ENCODE measurements around the gene BAZ1B.
"Not testable (repeated sequence)": the region's sequence is repeated elsewhere in the genome, so short reads cannot be mapped to it uniquely, and the experiment has no call there.

The BAZ1B gene, protein sequence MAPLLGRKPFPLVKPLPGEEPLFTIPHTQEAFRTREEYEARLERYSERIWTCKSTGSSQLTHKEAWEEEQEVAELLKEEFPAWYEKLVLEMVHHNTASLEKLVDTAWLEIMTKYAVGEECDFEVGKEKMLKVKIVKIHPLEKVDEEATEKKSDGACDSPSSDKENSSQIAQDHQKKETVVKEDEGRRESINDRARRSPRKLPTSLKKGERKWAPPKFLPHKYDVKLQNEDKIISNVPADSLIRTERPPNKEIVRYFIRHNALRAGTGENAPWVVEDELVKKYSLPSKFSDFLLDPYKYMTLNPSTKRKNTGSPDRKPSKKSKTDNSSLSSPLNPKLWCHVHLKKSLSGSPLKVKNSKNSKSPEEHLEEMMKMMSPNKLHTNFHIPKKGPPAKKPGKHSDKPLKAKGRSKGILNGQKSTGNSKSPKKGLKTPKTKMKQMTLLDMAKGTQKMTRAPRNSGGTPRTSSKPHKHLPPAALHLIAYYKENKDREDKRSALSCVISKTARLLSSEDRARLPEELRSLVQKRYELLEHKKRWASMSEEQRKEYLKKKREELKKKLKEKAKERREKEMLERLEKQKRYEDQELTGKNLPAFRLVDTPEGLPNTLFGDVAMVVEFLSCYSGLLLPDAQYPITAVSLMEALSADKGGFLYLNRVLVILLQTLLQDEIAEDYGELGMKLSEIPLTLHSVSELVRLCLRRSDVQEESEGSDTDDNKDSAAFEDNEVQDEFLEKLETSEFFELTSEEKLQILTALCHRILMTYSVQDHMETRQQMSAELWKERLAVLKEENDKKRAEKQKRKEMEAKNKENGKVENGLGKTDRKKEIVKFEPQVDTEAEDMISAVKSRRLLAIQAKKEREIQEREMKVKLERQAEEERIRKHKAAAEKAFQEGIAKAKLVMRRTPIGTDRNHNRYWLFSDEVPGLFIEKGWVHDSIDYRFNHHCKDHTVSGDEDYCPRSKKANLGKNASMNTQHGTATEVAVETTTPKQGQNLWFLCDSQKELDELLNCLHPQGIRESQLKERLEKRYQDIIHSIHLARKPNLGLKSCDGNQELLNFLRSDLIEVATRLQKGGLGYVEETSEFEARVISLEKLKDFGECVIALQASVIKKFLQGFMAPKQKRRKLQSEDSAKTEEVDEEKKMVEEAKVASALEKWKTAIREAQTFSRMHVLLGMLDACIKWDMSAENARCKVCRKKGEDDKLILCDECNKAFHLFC (N-terminal part only)

DNA sequence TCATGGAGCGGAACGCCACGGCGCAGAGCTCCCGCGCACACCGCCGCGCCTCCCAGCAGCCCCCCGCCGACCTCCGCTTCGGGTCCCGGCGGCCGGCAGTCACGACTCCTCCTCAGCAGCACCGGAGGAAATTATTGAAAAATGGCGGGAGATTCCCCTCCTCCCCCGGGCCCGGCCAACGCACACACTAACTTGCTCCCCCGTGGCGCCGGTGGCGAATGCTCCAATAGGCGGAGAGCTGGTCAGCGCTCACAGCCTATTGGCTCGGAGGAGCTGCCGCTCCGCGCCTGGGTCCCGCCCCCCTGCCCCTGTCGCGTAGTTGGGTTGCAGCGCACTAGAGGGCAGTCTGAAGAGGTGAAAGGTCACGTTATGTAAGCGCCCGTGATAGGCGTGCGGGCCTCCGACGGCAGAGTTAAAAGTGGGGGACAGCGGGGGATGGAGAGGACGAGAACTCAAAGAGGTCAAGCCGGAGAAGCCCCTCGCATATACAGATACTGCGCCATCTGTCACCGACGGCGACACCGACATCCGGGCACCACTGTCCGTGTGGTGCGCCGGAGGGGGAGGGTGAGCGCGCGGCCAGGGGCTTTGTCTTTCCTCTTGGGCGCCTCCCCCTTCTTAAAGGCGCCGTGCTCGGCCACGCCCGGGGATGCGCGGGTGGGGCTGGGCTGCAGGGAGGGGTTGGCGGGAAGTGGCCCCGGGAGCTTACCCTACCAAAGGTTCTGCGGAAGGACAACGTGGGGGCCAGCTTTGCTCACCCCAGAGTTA lies at the start of gene BAZ1B:
Gene BAZ1B (minus strand): TSS at position 189 of the 768 bp plus-strand sequence. CDS start 360 bp downstream, outside the sequence.
- Histone ChIP-seq H3K27me3 (no peaks in the 10 kb centered on the region), H3K36me3 (peaks cover 16% of the 10 kb centered on the region), H4K20me1 (peaks cover 44% of the 10 kb centered on the region), H3K27ac (peak within 1 kb of the TSS; percentile 97), H3K4me2 (peak within 1 kb of the TSS; percentile 86), H3K9ac (peak within 1 kb of the TSS; percentile 99), H3K4me1 (peaks cover 76% of the 10 kb centered on the region), H3K4me3 (peak within 1 kb of the TSS; percentile 93), H3K9me3 (no peaks in the 10 kb centered on the region)
- TF ChIP-seq Cebpa-rat (IDR thresholded peaks at IDR 0.05) = no peak

DNA sequence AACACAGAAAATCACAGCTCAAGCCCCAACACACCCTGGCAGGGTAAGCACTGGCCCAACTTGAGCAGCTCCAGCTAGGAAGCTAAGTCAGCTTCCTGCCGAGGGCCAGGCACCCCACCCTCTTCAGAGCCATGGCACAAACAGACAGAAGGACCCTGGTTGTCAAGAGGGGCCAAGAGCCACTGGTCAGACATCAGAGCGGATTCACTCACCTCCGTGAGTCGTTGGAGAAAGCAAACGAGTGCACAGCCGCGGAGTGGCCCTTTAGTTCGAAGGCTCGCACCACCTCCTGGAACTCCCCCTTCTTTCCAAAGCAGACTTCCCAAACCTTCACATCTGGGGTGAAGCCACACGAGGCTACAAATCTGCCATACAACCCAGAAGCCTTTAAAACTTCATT lies 48.9 kb upstream of the BAZ1B start:
- no peak for TF ChIP-seq Cebpa-rat (IDR thresholded peaks at IDR 0.05)
- Histone ChIP-seq H3K27ac (no peak overlapping the region), H3K9me3 (no peaks in the 10 kb centered on the region), H3K4me2 (no peak overlapping the region), H3K27me3 (no peaks in the 10 kb centered on the region), H3K36me3 (peaks cover 82% of the 10 kb centered on the region), H3K4me1 (peaks cover 9% of the 10 kb centered on the region), H3K4me3 (no peak overlapping the region), H3K9ac (no peak overlapping the region), H4K20me1 (peaks cover 61% of the 10 kb centered on the region)

DNA sequence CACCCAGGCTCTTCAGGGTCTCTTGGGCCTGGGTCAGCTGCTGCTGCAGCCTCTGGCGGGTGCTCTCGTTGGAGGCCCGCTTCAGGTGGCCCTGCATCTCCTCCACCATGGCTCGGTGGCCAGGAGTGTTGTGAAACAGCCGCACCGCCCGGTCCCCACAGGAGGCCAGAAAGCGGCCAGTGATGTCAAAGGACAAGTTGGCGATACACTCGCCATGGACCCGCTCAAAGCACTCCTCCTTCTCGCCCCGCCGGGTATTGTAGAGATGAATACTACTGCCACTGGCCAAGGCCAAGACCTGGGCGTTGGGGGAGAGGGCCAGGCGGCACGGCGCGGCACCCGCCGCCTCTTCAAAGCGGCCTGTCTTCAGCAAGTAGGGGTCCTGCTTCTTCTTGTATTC lies 48.4 kb upstream of the BAZ1B start:
- Histone ChIP-seq H3K9ac (no peak overlapping the region), H3K4me2 (no peak overlapping the region), H3K9me3 (no peaks in the 10 kb centered on the region), H3K27ac (no peak overlapping the region), H3K36me3 (peaks cover 78% of the 10 kb centered on the region), H3K27me3 (no peaks in the 10 kb centered on the region), H3K4me3 (no peak overlapping the region), H3K4me1 (peaks cover 10% of the 10 kb centered on the region), H4K20me1 (peaks cover 56% of the 10 kb centered on the region)
- TF ChIP-seq Cebpa-rat (IDR thresholded peaks at IDR 0.05) = no peak

DNA sequence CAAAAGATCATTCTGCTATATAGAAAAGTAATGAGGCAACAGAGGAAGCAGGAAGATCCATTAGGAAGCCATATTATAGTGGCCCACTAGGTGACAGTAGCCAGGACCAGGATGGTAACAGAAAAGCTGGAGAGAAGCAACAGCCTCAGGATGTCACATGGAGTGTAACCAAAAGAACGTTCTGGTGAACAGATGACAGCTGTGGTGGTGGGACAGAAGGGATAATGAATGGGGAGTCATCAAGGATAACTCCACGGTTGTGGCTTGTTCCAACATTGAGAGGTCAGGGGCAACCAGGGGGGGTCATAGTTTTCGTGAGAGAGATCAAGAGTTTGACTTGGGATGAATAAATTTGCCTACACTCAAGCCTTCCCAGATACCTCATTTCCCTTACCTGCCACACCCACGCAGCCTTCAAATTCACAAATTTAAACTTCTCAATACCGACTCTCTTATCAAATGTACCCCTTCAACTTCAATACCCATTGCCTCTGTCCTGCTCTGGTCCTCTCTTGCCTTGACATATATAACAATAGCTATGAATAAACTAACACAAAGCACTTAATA lies 47.0 kb upstream of the BAZ1B start:
- no peak overlapping the region for H3K4me3 ChIP-seq
- H3K27me3 ChIP-seq = no peaks in the 10 kb centered on the region
- H3K36me3 ChIP-seq = peaks cover 65% of the 10 kb centered on the region
- H3K27ac ChIP-seq = no peak overlapping the region
- no peak overlapping the region for H3K9ac ChIP-seq
- H3K4me2 ChIP-seq = no peak overlapping the region
- no peaks in the 10 kb centered on the region for H3K9me3 ChIP-seq
- H3K4me1 ChIP-seq = peaks cover 10% of the 10 kb centered on the region
- peaks cover 42% of the 10 kb centered on the region for H4K20me1 ChIP-seq
- no peak for TF ChIP-seq Cebpa-rat (IDR thresholded peaks at IDR 0.05)

DNA sequence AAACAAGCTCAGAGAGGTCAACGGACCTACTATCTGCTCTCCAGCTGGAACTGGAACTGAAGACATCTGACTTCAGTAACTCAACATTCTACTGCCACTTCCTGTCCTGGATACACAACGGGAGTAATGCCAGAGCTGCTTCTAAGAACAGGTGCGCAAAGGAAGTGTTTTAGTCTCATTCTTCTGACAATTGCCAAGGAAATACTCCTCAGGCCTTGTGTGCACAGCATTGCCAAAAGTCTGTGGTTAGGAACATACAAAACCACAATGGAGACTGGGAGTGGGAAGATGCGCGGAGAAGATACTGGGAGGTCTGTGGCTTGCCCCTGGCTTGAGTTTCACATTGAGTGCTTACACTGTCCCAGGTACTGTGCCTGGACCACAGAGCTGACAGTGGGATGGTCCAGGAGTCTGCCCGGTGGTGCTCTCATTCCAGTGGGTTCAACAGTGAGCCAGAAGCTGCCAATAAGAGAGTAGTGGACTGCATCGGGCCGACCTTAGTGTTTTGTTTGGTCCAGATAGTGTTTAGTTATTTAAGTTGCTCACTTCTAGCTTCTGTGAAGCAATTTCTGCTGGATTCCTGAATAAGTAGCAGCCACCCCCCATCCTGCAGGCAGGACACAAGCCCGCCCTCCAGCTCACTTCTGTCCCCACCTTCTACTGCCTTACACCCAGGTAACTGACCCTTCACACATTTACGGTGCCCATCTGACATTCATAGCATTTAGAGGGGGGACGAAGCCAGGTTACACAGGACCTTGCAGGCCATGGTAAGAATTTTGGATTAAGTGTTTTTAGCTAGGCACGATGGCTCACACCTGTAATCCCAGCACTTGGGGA lies 46.0 kb upstream of the BAZ1B start:
- no peak for TF ChIP-seq Cebpa-rat (IDR thresholded peaks at IDR 0.05)
- Histone ChIP-seq H4K20me1 (peaks cover 32% of the 10 kb centered on the region), H3K27ac (no peak overlapping the region; the same call in 1 of the 2 replicates), H3K4me2 (no peak overlapping the region), H3K27me3 (no peaks in the 10 kb centered on the region), H3K36me3 (peaks cover 54% of the 10 kb centered on the region), H3K9me3 (no peaks in the 10 kb centered on the region), H3K4me1 (peaks cover 10% of the 10 kb centered on the region), H3K4me3 (no peak overlapping the region), H3K9ac (no peak overlapping the region)

DNA sequence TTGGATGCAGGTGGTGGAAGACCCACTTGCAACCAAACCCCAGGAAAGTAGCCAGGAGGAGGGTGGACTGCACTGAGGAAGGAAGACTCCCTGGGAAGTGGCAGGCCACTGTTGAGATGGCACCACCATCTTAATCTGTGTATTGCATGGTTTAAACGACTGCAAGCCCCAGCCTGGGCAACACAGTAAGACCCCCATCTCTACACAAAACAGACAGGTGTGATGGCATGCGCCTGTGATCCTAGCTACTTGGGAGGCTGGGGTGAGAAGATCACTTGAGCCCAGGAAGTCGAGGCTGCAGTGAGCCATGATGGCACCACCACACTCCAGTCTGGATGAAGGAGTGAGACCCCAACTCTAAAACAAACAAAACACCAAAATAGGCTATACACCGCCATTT lies 45.0 kb upstream of the BAZ1B start:
- H3K9me3 ChIP-seq = 0 out of 2 replicates have a peak, but pooled peaks cover 5% of the 10 kb centered on the region
- H3K36me3 ChIP-seq = peaks cover 45% of the 10 kb centered on the region
- no peak overlapping the region for H3K4me3 ChIP-seq
- H3K27ac ChIP-seq = no peak overlapping the region
- H3K9ac ChIP-seq = no peak overlapping the region
- no peaks in the 10 kb centered on the region for H3K27me3 ChIP-seq
- H4K20me1 ChIP-seq = peaks cover 23% of the 10 kb centered on the region
- no peak overlapping the region for H3K4me2 ChIP-seq
- peaks cover 10% of the 10 kb centered on the region for H3K4me1 ChIP-seq
- TF ChIP-seq Cebpa-rat (IDR thresholded peaks at IDR 0.05) = no peak

DNA sequence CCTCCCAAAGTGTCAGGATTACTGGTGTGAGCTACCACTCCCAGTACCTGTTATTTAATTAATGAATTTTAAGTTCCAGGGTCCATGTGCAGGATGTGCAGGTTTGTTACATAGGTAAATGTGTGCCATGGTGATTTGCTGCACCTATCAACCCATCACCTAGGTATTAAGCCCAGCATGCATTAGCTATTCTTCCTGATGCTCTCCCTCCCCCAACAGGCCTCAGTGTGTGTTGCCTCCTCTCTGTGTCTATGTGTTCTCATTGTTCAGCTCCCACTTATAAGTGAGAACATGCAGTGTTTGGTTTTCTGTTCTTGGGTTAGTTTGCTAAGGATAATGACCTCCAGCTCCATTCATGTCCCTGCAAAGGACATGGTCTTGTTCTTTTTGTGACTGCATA lies 44.3 kb upstream of the BAZ1B start:
- H3K9me3 ChIP-seq, H3K27ac ChIP-seq, H3K4me3 ChIP-seq, H3K9ac ChIP-seq, H3K27me3 ChIP-seq: not testable (repeated sequence)
- Histone ChIP-seq H3K4me1 (peaks cover 10% of the 10 kb centered on the region), H4K20me1 (peaks cover 20% of the 10 kb centered on the region), H3K4me2 (peak overlapping the region; percentile 27), H3K36me3 (peaks cover 38% of the 10 kb centered on the region)

DNA sequence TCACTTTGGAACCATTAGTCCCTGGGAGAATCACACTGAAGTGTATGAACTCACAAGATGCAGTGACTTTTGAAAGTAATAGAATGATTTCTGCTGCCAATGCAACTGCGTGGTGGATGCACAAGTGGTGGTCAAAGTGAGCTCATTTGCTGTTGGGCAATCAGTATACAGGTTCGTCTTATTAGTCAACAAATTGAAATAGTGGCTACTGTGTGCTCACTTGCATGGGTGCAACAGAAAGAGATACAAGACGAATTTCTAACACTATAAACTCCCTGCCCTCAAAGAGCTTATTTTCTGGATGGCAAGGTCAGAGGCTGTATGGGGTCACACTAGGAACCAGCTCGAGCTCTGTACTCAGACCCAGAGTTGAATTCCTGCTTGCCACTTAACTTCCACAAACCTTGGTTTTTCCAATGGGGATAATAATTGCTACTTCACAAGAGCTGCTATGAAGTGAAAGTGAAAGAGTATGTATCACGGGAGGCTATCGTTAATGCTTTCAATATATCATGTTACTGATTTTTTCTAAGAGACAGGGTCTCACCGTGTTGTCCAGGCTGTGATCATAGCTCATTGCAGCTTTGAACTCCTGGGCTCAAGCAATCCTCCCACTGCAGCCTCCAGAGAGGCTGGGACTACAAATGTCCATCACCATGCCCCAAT lies 43.7 kb upstream of the BAZ1B start:
- Histone ChIP-seq H3K27me3 (no peaks in the 10 kb centered on the region), H3K27ac (no peak overlapping the region), H3K4me2 (peak overlapping the region; percentile 27), H3K9ac (no peak overlapping the region; the same call in 1 of the 2 replicates), H3K36me3 (peaks cover 32% of the 10 kb centered on the region), H3K9me3 (0 out of 2 replicates have a peak, but pooled peaks cover 5% of the 10 kb centered on the region), H3K4me3 (no peak overlapping the region), H4K20me1 (peaks cover 18% of the 10 kb centered on the region), H3K4me1 (peaks cover 10% of the 10 kb centered on the region)
- no peak for TF ChIP-seq Cebpa-rat (IDR thresholded peaks at IDR 0.05)

Data from BLaER1 (cell line).